ENCODE measurements around the gene LSAMP.

LSAMP gene

DNA sequence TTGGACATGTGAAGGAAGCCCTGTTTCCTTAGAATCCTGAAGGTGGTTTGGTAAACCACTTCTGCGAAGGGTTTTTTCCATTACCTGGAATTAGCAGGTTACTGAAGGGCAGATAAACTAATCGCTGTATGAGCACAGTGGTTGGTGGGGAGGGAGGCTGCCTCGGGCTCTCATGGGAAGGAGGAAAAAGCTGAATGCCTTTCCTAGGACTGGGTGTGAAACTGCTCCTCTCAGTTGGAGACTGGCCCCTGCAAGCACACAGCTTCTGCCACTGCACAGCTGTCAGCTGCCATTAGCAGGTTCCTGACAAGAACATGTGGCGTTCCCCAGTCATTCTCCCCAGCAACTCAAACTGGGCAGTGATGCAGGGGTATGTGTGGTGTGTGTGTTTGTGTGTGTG lies 445.7 kb downstream of the LSAMP start:
- no peak for DNase-seq

DNA sequence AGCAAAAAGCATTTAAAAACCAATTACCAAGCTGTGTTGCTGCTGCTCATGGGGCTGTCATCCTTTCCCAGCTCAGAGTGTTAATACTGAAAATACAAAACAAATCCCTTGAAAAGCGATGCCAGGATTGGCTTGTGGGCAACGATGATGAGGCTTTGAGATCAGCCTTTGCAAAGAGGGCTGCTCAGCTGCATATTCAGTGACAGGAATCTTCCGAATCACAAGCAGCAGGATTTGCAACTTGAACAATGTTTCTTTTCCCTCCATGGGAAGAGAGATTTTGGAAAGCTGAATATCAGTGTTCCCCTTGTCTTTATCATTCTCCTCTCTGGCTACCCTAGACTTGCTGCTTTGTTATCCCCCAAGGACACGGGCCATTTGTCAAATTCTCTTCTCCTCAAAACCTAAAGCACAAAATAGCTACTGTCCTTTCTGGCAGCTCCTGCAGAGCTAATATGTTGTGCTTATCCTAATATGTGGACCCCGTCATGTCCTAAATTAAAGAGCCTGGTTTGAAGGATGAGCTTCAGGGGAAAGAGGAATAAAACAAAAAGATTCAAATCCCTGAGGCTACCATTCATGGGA lies 446.2 kb downstream of the LSAMP start:
- DNase-seq, result no peak

DNA sequence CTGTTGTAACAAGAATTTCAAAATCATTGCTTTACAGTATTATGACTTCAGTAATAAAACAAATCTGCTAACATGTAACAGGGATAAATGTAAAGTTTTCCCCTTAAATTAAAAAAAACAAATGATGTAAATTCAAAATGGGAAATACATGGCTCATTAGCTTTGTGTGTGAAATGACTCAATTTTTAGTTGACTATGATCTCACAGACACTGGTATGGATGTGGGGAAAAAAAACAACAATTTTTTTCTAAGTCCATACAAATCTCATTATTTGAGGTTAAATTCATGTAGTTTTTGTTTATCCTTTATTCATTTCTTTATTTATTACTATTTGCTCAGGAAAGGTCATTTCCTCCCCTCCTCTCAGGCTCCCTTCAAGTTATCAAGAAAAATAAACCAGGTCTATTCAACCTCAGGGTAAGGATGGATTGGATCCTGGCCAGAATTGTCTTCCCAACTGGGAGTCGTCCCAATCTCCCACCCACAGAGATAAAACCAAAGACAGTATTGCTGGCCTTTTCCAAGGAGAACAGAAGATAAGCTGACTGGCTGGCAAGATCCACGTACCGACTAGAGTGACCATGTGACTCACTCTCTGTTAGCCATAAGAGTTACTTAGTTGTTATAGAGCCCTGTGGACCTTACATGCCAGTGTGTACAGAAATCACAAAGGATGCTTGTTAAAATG lies 448.7 kb downstream of the LSAMP start:
- DNase-seq, result no peak

DNA sequence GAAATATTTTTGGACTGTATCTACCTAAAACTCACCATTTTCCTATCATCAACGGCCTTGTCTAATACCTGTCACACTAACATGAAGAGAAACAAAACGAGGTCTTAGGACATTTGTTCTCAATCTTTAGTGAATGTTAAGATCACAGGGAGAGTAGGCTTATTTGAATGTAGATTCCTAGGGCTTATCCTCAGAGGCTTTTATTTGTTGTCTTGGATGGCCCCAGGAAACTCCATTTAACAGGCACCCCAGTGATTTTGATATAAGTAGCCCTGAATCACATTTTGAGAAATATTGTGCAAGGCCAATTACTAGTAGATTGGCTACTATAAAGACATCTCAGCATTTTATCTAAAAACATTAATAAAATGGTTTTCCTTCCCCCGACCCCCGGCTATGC lies 454.6 kb downstream of the LSAMP start:
- DNase-seq, result no peak

DNA sequence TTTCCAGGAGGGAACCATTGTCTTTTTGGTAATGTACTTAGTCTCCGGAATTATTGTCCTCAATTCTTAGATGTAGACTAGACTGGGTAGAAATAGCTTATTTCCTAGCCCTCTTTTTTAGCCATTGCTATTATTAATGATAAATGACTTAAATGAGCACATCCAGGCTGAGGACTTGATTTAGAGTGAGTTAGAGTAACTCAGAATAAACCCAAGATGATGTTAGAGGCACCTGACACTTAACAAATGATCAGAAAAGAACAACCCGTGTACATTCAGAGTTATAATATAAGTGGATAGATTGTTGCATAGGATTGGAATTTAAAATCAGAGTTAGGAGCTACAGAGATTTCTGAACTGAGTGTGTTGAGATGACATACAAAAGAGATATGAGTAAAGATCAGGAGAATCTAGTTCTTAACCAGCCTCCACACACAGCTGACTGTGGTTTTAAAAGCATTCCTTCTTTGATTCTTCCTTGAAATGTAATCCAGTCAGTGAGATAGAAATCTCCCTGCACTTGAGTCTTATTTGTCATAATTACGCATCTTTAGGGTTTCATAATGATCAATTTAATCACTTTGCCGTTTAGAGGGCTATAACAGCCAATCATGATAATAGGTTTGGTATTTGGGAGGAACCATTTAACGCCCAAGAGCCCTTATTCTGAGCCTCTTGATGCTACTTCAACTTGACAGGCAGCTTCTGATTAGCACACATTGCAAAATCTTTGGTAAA lies 455.4 kb downstream of the LSAMP start:
- no peak for DNase-seq

DNA sequence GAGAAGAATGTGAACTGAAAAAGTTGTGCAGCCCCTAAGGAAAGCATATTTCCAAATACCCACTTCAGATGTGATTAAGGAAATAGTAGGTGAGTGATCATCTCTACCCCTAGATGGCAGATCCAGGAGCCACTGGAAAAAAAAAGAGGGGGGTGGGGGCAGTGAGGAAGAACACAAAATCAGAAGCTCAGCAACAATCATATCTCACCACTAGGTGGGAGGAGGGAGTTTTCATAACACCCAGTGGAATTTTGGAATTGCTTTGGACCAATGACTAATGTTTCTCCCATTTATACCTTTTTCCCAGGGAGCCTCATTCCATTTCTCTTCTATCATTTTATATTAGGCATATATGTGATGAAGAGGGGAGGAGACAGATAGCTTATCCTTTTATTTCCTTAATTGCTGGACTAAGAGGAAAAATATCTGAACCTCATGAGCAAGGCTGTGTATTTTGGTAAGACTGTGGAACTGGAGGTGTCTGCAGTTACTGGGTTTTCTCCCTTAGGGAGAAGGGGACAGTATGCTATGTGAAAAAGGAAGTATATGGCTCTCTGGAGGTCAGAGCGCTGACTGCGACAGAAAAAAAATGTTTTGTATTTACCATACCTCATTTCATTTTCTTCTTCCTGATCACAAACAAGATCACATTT lies 458.6 kb downstream of the LSAMP start:
- DNase-seq, result no peak

DNA sequence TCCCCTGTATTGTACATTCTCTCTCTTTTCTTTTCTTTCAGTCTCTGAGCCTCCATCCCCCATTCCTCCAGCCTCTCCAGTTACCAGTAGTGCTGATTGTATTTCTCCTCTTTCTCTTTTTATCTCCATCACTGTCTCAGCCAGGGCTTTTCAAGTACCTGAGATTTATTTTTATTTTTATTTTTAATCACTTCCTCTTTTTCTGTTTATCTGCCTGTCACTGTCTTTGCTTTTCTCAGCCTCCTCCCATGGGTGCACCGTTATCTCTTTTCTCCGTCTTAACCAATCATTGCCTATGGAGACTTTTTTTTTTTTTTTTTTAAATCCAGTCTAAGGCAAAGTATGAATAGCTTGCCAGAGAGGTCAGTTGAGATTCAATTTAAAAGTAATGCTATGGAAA lies 462.7 kb downstream of the LSAMP start:
- no peak for DNase-seq

DNA sequence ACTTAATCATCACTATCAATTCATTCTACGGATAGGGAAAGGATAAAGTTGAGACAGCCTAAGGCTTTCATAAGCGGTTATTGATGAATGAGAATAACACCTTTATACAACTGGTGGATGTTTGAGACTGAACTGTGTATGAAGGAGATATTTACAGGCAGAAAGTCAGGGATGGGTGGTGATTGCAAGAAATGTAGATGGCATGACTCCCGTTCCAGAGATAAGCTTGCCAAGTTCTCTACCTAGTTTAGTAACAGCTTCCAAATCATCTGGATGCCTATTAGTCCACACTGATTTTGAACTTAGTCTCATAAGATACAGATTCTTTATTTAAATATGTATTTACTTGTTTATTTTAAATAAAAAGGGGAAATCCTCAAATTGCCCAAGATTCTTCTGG lies 463.2 kb downstream of the LSAMP start:
- DNase-seq, result no peak

DNA sequence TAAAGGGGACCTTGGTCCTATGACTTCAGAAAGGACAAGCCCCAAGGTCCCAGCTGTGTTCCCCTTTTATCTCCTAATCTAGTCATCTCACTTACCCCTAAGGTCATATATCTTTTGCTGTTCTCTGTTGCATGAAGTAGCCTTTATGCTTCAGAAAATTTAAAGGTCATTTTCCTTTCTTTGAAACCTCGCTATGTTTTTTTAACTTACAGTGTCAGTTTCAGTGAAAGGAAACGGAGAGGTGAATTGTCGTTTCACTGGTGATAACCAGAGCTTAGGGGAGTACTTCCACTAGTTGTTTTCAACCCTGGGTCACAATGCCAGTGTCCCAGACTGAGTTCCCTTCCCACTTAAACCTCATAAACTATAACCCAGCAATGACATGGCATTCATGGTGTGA lies 464.6 kb downstream of the LSAMP start:
- DNase-seq, result no peak

DNA sequence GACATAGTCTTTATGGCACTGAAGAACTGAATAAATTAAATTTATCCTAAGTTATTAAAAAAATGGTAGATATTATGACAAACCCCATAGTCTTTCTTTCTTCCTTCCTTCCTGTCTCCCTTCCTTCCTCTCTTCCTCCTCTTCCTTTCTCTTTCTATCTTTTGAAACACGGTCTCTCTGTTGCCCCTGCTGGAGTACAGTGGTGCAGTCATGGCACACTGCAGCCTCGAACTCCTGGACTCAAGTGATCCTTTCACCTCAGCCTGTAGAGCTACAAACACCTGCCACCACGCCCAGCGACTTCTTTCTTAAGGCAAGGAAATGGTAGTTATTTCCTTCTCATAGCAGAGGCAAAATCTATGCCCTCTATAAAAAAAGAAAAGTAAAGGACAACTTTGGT lies 467.4 kb downstream of the LSAMP start:
- DNase-seq, result no peak

DNA sequence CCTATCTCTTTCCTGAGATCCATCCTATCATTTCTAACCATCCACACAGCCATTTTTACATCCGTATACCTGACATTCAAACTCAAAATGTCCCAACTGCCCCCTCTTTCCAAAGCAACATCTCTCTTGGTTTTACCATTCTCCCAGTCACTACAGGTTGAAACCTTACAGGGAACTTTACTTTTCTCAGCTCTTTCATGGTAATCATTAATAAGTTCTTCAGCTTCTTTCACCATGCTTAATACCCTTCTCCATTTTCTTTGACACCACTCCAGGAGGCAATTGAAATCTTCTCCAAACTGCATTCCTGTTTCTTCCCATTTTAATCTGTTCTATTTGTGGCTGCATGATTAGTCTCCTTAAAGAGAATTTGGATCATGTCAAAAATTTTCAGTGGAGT lies 469.5 kb downstream of the LSAMP start:
- DNase-seq, result no peak

DNA sequence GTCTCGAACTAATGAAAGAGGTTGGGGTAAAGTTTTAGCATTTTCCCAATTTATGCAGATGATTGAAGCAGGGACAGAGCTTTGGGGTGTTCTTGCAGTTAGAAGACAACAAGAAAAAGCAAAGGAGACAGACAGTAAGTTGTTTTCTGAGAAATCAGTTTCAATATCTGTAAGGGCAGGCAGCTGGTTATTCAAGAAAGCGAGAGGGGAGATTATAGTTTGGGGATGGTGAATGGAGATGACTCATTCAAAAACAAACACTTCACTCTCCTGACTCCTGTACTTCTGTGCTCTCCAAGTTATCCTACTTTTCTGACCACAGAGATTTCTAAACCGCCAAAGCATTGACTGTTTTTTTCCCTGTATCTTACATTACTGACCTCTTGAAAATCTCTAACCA lies 469.9 kb downstream of the LSAMP start:
- DNase-seq, result no peak

DNA sequence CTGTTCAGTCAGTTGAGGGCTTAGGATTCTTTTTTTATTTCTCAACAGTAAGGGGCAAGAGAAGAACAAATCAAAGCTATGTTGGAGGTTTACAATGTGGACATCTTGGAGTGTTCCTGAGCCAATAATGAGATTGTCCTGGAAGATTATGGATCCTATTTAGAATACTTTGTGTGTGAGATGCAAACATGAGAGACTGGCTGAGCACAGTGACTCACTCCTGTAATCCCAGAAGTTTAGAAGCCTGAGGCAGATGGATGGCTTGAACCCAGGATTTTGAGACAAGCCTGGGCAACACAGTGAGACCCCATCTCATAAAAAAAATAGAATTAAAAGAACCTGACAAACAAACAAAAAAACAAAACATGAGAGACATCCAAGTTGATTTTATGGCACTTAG lies 470.3 kb downstream of the LSAMP start:
- DNase-seq, result no peak

DNA sequence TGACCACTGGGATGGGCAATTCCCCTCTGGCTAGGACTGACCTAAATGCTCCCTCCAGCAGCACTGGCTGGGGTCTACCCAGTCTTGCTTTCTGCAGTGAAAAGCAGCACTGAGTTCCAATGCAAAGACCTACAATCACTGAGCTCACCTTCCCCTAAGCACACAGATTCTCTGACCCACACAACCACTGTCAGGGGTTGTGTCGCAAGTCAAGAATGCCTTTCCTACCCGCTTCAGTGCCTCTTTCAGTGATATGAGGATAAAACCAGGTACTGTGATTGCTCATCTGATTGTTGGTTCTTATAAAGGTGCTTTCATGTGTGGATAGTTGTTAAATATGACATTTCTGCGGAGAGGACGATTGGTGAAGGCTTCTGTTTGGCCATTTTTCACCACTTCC lies 476.4 kb downstream of the LSAMP start:
- no peak for DNase-seq

DNA sequence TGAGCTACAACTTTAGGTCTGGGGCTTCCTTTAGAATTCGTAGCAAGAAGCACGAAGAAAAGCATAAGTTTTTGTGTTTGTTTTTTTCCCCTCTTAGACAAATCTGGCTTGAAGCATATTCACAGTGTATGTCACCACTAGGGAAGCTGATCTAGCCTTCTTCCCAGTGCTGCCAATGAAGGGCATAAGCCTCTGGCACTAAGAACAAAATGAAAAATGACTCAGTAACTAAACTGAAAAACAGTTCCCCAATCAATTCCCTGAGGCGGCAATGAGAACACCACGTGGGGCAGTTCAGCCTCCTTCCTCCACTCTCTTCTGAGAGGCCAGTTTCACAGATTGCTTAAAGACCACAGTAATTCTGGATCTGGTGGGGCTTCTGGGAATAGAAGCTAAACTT lies 483.9 kb downstream of the LSAMP start:
- no peak for DNase-seq

DNA sequence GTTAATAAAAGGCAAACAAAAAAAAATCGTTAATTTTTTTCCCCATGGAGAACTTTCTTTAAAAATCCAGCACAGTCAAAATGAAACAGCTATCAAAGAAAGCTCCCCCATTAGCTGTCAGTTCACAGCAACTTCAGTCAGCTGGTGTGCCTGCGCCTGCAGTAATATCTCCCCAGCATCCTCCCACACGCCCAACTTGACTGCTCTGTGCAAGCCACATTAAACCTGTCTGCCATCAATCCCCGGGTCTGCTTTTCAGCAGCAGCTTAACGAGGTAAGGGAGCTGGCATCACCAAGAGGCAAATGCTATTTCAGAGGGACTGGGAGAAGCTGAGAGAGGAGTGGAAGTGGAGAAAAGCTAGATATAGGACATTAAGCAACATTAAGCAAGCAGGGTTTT lies 484.5 kb downstream of the LSAMP start:
- no peak for DNase-seq

DNA sequence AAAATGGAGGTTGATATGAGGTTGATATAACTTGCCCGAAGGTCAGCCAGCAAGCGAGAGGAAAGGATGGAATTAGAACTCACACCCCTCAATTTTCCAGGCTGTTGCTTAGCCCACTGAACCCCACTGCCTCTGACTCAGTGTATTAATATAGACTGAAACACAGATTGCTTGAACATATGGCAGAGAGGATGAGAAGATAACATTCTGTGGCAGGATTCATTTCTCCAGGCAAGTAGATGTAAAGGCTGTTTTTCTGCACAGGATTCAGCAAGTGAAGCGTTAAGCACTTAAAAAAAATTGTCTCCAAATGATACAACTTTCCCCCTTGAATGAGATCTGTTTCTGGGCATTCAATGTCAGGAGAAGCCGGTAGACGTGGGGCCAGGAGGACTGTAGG lies 486.8 kb downstream of the LSAMP start:
- DNase-seq, result no peak

DNA sequence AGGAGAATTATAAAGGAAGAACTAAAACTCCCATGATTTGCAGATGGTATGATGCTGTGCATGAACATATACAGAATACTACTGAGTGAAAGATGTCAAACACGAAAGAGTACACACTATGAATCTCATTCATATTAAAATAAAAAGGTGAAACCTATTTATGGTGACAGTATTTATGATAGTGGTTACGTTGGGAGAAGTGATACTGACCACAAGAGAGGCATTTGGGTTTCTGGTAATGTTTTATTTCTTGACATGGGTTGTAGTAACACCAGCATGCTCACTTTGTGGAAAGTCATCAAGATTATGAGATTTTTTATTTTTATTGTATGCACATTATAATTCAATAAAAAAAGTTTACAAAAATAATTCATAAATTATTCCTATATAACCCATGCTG lies 498.0 kb downstream of the LSAMP start:
- no peak for DNase-seq

DNA sequence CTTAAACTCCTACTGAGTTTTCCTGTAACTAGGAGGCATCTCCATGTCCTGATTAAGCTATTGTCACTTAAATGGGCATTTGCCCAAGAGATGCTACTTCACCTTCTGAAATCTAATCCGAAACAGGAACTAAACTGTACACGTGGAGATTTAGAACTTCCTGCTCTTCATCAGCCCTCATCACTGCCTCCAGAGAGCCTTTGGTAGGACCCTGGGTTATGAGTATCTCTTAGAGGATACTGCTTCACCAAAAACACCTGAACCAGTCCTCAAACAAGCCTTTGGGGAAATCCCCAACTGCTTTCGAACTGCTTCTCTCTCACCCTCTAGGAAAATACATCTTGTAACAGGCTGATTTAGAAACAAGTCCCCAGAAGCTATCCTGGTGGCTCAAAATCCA lies 501.7 kb downstream of the LSAMP start:
- DNase-seq, result no peak

DNA sequence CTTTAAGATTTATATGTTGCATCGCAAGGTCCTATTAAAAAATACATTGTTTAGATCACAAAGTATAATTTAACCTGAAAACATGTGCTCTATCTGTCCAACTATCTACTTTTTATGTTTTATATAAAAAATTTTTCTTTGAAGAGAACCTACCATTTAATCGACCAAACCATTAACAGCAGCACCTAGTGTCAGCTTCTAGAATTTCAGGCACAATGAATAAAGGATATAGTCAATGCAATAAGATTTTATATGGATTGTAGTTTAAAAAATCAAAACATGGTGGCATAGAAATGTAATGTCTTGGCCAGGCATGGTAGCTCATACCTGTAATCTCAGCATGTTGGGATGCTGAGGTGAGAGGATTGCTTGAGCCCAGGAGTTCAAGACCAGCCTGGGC lies 508.2 kb downstream of the LSAMP start:
- DNase-seq, result no peak

DNA sequence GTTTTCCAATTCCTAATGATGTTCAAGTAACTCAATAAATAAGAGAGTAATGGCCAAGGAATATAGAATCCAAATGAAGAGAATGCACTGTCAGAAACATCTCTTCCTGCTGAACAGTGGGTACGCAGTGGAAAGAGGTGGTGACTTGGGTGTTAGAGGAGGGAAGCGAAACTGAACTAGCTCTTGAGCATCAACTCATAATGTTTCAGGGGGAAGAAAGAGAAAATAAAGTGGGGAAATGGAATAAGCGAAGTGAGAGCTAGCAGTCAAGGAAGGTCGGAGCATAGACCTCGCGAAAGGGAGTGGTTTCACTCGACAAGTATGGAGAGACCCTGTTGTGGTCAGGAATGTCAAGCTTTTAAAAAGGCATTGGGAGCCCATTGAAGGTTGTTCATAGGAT lies 512.5 kb downstream of the LSAMP start:
- no peak for DNase-seq

DNA sequence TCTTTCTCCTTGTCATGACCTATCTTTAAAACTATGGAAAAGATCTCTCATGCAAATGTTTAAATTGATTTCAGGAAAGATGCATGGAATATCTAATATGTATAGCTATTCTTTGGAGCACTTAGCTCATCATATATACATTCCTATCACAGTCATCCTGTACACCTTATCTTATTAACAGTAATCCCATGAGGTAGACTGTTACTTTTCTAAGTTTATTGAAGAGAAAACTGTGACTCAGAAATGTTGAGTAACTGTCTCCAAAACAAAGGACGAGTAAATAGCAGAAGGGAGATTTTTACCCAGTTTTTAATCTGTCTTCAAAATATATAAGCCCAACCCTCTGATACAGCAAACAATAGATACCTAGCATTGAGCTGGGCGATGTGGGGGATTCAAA lies 513.7 kb downstream of the LSAMP start:
- no peak for DNase-seq

DNA sequence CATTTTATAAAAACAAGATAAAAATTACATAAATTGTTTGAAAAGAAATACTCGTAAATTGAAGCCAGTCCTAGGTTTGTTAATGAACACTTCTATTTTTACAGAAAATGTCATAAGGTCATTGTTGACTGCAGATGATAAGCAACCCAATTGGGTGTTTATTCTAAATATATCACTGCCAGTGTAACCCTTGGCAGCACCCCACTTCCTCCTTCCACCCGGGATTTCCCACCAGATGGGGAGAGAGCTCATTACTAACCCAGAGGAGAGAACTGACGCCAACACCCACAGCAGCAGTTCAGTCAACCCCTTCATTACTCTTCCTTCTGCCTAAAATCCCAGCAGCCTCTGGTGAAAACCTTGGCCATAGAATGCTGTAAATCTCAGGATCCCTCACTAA lies 514.4 kb downstream of the LSAMP start:
- DNase-seq, result no peak

DNA sequence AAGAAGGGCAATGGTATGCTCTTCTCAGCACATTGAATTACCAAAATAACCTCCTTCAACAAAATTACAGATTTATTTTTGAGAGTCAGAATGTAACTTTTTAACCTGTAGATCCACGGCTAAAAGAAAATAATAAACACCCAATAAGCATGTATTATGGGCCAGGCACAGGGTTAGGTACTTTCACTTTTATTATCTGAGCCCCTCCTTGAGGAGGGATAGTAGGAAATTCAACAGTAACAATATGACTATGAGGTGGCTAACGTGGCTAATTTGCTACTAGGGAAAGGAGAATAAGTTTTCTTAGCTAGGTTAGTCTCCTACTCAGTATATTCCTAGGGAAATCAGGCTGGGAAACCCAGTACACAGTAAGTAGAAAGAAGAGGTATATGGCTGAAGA lies 515.1 kb downstream of the LSAMP start:
- no peak for DNase-seq
